Measurements from ENCODE around the gene ATP10B. TPM values are rescaled to one million over a fixed set of nuclear protein-coding genes. Genes with fewer than 3 reads are reported as not detected.

The ATP10B gene
- total and polyA plus RNA-seq, 2 of the 13 experiments (the other 11 are each of a cell fraction or from before 2014, with no cell fraction given) = not detected

- H4K20me1 ChIP-seq (ENCODE audit: insufficient read depth, low read length) = no peaks in the 10 kb centered on the region
- POLR2A ChIA-PET = no interaction called here
- H3K79me2 ChIP-seq (ENCODE audit: insufficient read depth, low read length) = no peaks in the 10 kb centered on the region
- H3K36me3 ChIP-seq (replicated peaks in 1 of 2; ENCODE audit: control insufficient read depth in 1 of 2, insufficient read depth in 2 of 2, low read length in 2 of 2) = no peaks in the 10 kb centered on the region
- in situ Hi-C loops (cut with HindIII; ENCODE audit: extremely low pct_ligation_motif_present, low pct_unique_long_range_greater_than_20kb) = no loop called here
- H3K4me2 ChIP-seq (ENCODE audit: low read depth, low read length) = no peak overlapping the region
- ATAC-seq = no peak
- no peak overlapping the region for H3K27ac ChIP-seq (ENCODE audit: extremely low read length, insufficient read depth, low read length)
- no peak for FAIRE-seq
- DNase-seq (ENCODE audit: low spot score) = no peak
- H3K9ac ChIP-seq (ENCODE audit: insufficient read depth, low read depth, low read length) = no peak overlapping the region
- no peaks in the 10 kb centered on the region for H3K9me3 ChIP-seq (ENCODE audit: low read length)
- WGBS (ENCODE audit: low lambda C conversion rate) = 29% methylated on average over 2 of the region's 2 CpGs
- no TSS peak for BruUV-seq (replicated peaks)
- no peaks in the 10 kb centered on the region for H3K4me1 ChIP-seq (ENCODE audit: insufficient read depth, low read length)
- CTCF ChIA-PET (ENCODE audit: low intra/inter-chr PET ratio, low total read pairs) = no interaction called here
- H3K27me3 ChIP-seq (ENCODE audit: control insufficient read depth in 1 of 2, insufficient read depth in 2 of 2, low read length in 2 of 2) = no peaks in the 10 kb centered on the region
- H2AFZ ChIP-seq (ENCODE audit: low read length) = no peak overlapping the region
- no peak overlapping the region for H3K4me3 ChIP-seq (replicated peaks in 1 of 3; ENCODE audit: insufficient read depth in 1 of 3, low read depth in 2 of 3, low read length in 3 of 3)
- intact Hi-C loops (cut with micrococcal nuclease; ENCODE audit: unreplicated experiment) = no loop called here
- TF ChIP-seq MED13 (CRISPR knock-in tag; IDR thresholded peaks at IDR 0.05) (no peak), ZSCAN20 (CRISPR knock-in tag; IDR thresholded peaks at IDR 0.05; ENCODE audit: borderline replicate concordance) (no peak), AKNA (CRISPR knock-in tag; IDR thresholded peaks at IDR 0.05; ENCODE audit: borderline replicate concordance) (no peak), ETV6 (CRISPR knock-in tag; conservative IDR thresholded peaks at IDR 0.05) (no peak), FOXA1 (IDR thresholded peaks at IDR 0.05) (no peak), FOXA1 (CRISPR knock-in tag; IDR thresholded peaks at IDR 0.05) (no peak), RCOR2 (CRISPR knock-in tag; IDR thresholded peaks at IDR 0.05) (no peak), CCDC6 (CRISPR knock-in tag; IDR thresholded peaks at IDR 0.05) (no peak), ZNF34 (CRISPR knock-in tag; IDR thresholded peaks at IDR 0.05; ENCODE audit: borderline replicate concordance) (no peak), ZNF639 (CRISPR knock-in tag; conservative IDR thresholded peaks at IDR 0.05) (no peak), SATB2 (CRISPR knock-in tag; IDR thresholded peaks at IDR 0.05) (no peak), SRY (CRISPR knock-in tag; IDR thresholded peaks at IDR 0.05) (no peak), LCORL (IDR thresholded peaks at IDR 0.05) (no peak), LCORL (CRISPR knock-in tag; IDR thresholded peaks at IDR 0.05) (no peak), PREB (CRISPR knock-in tag; IDR thresholded peaks at IDR 0.05) (no peak), ZNF263 (CRISPR knock-in tag; IDR thresholded peaks at IDR 0.05) (no peak), PRDM10 (CRISPR knock-in tag; IDR thresholded peaks at IDR 0.05; ENCODE audit: low read depth) (no peak)
Observed at GRCh38 chr5:160851451-160851850, 560 bp downstream of the ATP10B start.
